Activated T-cell treated with anti-CD3 and anti-CD28 coated beads, Interleukin-2, amount 50 U/mL, for 4 hours (primary cell): Measurements from ENCODE around the gene LIFR. TPM values are rescaled to one million over a fixed set of nuclear protein-coding genes. Genes with fewer than 3 reads are reported as not detected.

Experiments
- ATAC-seq, 2 donors: fragments of 200-7000 bp; cut with Tn5 transposase; one replicate each; pipeline ENCODE4 v1.10.0; 2021
- DNase-seq: peaks from one replicate; pipeline ENCODE4 v3.0.0-alpha.2; 2020
- H3K27me3 Mint-ChIP-seq: one replicate; pipeline ENCODE4 v1.8.0; 2021; ENCODE audit warnings: low read depth, mixed read lengths
- H3K36me3 Mint-ChIP-seq: one replicate; pipeline ENCODE4 v1.8.0; 2022; ENCODE audit warnings: mixed read lengths; ENCODE audit not compliant: insufficient read depth
- H3K4me1 Mint-ChIP-seq: one replicate; pipeline ENCODE4 v1.8.0; 2021; ENCODE audit warnings: low read depth, mixed read lengths
- H3K4me3 Mint-ChIP-seq: one replicate; pipeline ENCODE4 v1.8.0; 2021; ENCODE audit warnings: mild to moderate bottlenecking, moderate library complexity, mixed read lengths
- H3K9me3 Mint-ChIP-seq: one replicate; pipeline ENCODE4 v1.8.0; 2021; ENCODE audit warnings: mixed read lengths
- total RNA-seq, 3 donors: library from RNA; stranded (reverse); gene quantifications; one replicate each; pipeline ENCODE4 v1.2.1, GENCODE V29; 2021

Gene LIFR
- total RNA-seq, 3 donors from 2014 or later, result 0.23 to 0.43 (median 0.24) TPM

- no peak for DNase-seq
- no peak for ATAC-seq
- H3K9me3 Mint-ChIP-seq, result no peaks in the 10 kb centered on the region
- H3K27me3 Mint-ChIP-seq, result peaks cover 19% of the 10 kb centered on the region
- H3K36me3 Mint-ChIP-seq, result no peaks in the 10 kb centered on the region
- H3K4me3 Mint-ChIP-seq, result no peak overlapping the region
- no peaks in the 10 kb centered on the region for H3K4me1 Mint-ChIP-seq
These were observed 8.2 kb downstream of the LIFR start for GRCh38 chr5:38548064-38548759.

- ATAC-seq (no peak), DNase-seq (no peak)
- Mint-ChIP-seq H3K36me3 (no peaks in the 10 kb centered on the region), H3K9me3 (no peaks in the 10 kb centered on the region), H3K4me3 (no peak overlapping the region), H3K4me1 (no peaks in the 10 kb centered on the region), H3K27me3 (peaks cover 15% of the 10 kb centered on the region)
These were observed 9.2 kb downstream of the LIFR start for GRCh38 chr5:38547257-38547656.

- Mint-ChIP-seq H3K27me3 (peaks cover 15% of the 10 kb centered on the region), H3K9me3 (no peaks in the 10 kb centered on the region), H3K4me3 (no peak overlapping the region), H3K4me1 (no peaks in the 10 kb centered on the region), H3K36me3 (no peaks in the 10 kb centered on the region)
- DNase-seq (no peak), ATAC-seq (no peak)
These were observed 9.7 kb downstream of the LIFR start for GRCh38 chr5:38546691-38547146.

- Mint-ChIP-seq H3K4me3 (no peak overlapping the region), H3K36me3 (no peaks in the 10 kb centered on the region), H3K9me3 (no peaks in the 10 kb centered on the region), H3K4me1 (no peaks in the 10 kb centered on the region), H3K27me3 (peaks cover 12% of the 10 kb centered on the region)
- ATAC-seq (no peak), DNase-seq (no peak)
These were observed 12.6 kb downstream of the LIFR start for GRCh38 chr5:38543886-38544285.

- H3K9me3 Mint-ChIP-seq, result no peaks in the 10 kb centered on the region
- no peak overlapping the region for H3K4me3 Mint-ChIP-seq
- peaks cover 17% of the 10 kb centered on the region for H3K27me3 Mint-ChIP-seq
These were observed 13.4 kb downstream of the LIFR start for GRCh38 chr5:38543074-38543473.

GRCh38 chr5:38541174-38541725 is 15.2 kb downstream of the LIFR start:
- peaks cover 21% of the 10 kb centered on the region for H3K27me3 Mint-ChIP-seq
- H3K4me1 Mint-ChIP-seq, result no peaks in the 10 kb centered on the region
- ATAC-seq, result no peak
- no peaks in the 10 kb centered on the region for H3K9me3 Mint-ChIP-seq
- DNase-seq, result no peak
- H3K4me3 Mint-ChIP-seq, result no peak overlapping the region
- no peaks in the 10 kb centered on the region for H3K36me3 Mint-ChIP-seq

More at GRCh38 chr5:38543074-38543473, 13.4 kb downstream of the LIFR start:
- no peaks in the 10 kb centered on the region for H3K36me3 Mint-ChIP-seq
- ATAC-seq (no peak), DNase-seq (no peak)
- no peaks in the 10 kb centered on the region for H3K4me1 Mint-ChIP-seq

- Mint-ChIP-seq H3K9me3 (no peaks in the 10 kb centered on the region), H3K4me3 (no peak overlapping the region), H3K36me3 (no peaks in the 10 kb centered on the region), H3K4me1 (no peaks in the 10 kb centered on the region), H3K27me3 (peaks cover 21% of the 10 kb centered on the region)
- no peak for ATAC-seq
- DNase-seq, result no peak
These were observed 16.1 kb downstream of the LIFR start for GRCh38 chr5:38540314-38540713.

GRCh38 chr5:38538161-38538560 is 18.3 kb downstream of the LIFR start:
- Mint-ChIP-seq H3K4me1 (no peaks in the 10 kb centered on the region), H3K27me3 (peaks cover 15% of the 10 kb centered on the region), H3K36me3 (no peaks in the 10 kb centered on the region), H3K4me3 (no peak overlapping the region), H3K9me3 (no peaks in the 10 kb centered on the region)
- ATAC-seq (no peak), DNase-seq (no peak)

- no peak overlapping the region for H3K4me3 Mint-ChIP-seq
- H3K9me3 Mint-ChIP-seq, result no peaks in the 10 kb centered on the region
- ATAC-seq, result no peak
- H3K36me3 Mint-ChIP-seq, result no peaks in the 10 kb centered on the region
- DNase-seq, result no peak
- H3K27me3 Mint-ChIP-seq, result peaks cover 14% of the 10 kb centered on the region
- no peaks in the 10 kb centered on the region for H3K4me1 Mint-ChIP-seq
These were observed 18.9 kb downstream of the LIFR start for GRCh38 chr5:38537505-38537904.

- no peak for DNase-seq
- Mint-ChIP-seq H3K4me3 (no peak overlapping the region), H3K9me3 (no peaks in the 10 kb centered on the region), H3K4me1 (no peaks in the 10 kb centered on the region), H3K36me3 (no peaks in the 10 kb centered on the region), H3K27me3 (peaks cover 14% of the 10 kb centered on the region)
- ATAC-seq, result no peak
These were observed 19.5 kb downstream of the LIFR start for GRCh38 chr5:38536968-38537367.

GRCh38 chr5:38535845-38536244 is 20.6 kb downstream of the LIFR start:
- no peak for ATAC-seq
- Mint-ChIP-seq H3K4me3 (no peak overlapping the region), H3K36me3 (no peaks in the 10 kb centered on the region), H3K4me1 (no peaks in the 10 kb centered on the region), H3K27me3 (peaks cover 14% of the 10 kb centered on the region), H3K9me3 (no peaks in the 10 kb centered on the region)
- DNase-seq, result no peak

- peaks cover 14% of the 10 kb centered on the region for H3K27me3 Mint-ChIP-seq
- DNase-seq, result no peak
- H3K36me3 Mint-ChIP-seq, result no peaks in the 10 kb centered on the region
- H3K9me3 Mint-ChIP-seq, result no peaks in the 10 kb centered on the region
- no peaks in the 10 kb centered on the region for H3K4me1 Mint-ChIP-seq
- no peak for ATAC-seq
- no peak overlapping the region for H3K4me3 Mint-ChIP-seq
These were observed 21.1 kb downstream of the LIFR start for GRCh38 chr5:38535248-38535750.

GRCh38 chr5:38534156-38534453 is 22.3 kb downstream of the LIFR start:
- no peaks in the 10 kb centered on the region for H3K4me1 Mint-ChIP-seq
- no peaks in the 10 kb centered on the region for H3K9me3 Mint-ChIP-seq
- H3K36me3 Mint-ChIP-seq, result no peaks in the 10 kb centered on the region
- H3K27me3 Mint-ChIP-seq, result peaks cover 12% of the 10 kb centered on the region
- ATAC-seq (no peak), DNase-seq (no peak)
- H3K4me3 Mint-ChIP-seq, result no peak overlapping the region

GRCh38 chr5:38533286-38534155 is 22.9 kb downstream of the LIFR start:
- no peaks in the 10 kb centered on the region for H3K36me3 Mint-ChIP-seq
- no peaks in the 10 kb centered on the region for H3K4me1 Mint-ChIP-seq
- H3K4me3 Mint-ChIP-seq, result no peak overlapping the region
- DNase-seq (no peak), ATAC-seq (no peak)
- no peaks in the 10 kb centered on the region for H3K9me3 Mint-ChIP-seq
- H3K27me3 Mint-ChIP-seq, result peaks cover 8% of the 10 kb centered on the region
